ENCODE results near the gene AOPEP.
A peak's percentile ranks its signal among the peaks of the same experiment; 100 is the strongest.

Gene AOPEP

DNA sequence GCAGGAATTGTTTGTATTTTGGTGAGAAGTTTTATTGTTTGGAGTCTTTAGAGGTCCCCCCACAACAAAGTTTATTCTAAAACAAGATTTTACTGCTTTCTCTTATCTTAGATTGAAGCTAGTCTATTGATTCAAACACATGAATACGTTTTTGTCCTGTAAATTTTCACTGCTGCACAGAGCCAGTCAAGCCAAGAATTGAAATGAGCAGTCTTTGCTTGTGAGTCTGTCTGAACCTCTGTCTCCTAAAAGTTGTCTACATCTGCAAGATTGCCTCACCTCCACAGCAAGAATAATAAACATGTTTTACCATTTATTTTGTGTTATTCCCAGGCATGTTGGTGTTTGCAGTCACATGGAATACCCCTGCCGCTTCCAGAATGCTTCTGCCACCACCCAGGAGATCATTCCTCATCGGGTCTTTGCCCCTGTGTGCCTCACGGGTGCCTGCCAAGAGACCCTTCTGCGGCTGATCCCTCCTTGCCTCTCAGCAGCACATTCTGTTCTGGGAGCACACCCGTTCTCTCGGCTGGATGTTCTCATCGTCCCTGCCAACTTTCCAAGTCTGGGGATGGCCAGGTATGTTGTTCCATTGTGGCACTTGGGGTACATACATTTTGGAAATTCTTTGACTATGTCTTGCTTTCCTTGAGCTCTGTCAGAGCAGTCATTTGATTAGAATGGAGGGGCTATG is 74.1 kb downstream of the AOPEP start:
- no peaks in the 10 kb centered on the region for H3K27me3 ChIP-seq (ENCODE audit: low read depth, low read length)
- H3K4me1 ChIP-seq (ENCODE audit: low read length) = peaks cover 14% of the 10 kb centered on the region
- H3K27ac ChIP-seq (ENCODE audit: low read length) = no peak overlapping the region
- H3K4me2 ChIP-seq (ENCODE audit: low read length) = no peak overlapping the region
- H3K9ac ChIP-seq (ENCODE audit: low read length) = no peak overlapping the region
- TF ChIP-seq, protein P1, sequence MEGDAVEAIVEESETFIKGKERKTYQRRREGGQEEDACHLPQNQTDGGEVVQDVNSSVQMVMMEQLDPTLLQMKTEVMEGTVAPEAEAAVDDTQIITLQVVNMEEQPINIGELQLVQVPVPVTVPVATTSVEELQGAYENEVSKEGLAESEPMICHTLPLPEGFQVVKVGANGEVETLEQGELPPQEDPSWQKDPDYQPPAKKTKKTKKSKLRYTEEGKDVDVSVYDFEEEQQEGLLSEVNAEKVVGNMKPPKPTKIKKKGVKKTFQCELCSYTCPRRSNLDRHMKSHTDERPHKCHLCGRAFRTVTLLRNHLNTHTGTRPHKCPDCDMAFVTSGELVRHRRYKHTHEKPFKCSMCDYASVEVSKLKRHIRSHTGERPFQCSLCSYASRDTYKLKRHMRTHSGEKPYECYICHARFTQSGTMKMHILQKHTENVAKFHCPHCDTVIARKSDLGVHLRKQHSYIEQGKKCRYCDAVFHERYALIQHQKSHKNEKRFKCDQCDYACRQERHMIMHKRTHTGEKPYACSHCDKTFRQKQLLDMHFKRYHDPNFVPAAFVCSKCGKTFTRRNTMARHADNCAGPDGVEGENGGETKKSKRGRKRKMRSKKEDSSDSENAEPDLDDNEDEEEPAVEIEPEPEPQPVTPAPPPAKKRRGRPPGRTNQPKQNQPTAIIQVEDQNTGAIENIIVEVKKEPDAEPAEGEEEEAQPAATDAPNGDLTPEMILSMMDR (IDR thresholded peaks at IDR 0.05; ENCODE audit: low read depth, low read length) = no peak
- no peak for TF ChIP-seq EZH2phosphoT487 (IDR thresholded peaks at IDR 0.05; ENCODE audit: low read depth)
- no peaks in the 10 kb centered on the region; the same call in 1 of the 2 replicates for H3K9me3 ChIP-seq (ENCODE audit: insufficient read depth, low read length)
- no peak overlapping the region for H3K4me3 ChIP-seq (ENCODE audit: low read length)
- peaks cover 10% of the 10 kb centered on the region for H3K36me3 ChIP-seq (replicated peaks; ENCODE audit: low read depth, low read length)
- H2AFZ ChIP-seq (ENCODE audit: low read depth, low read length) = no peak overlapping the region
- no peaks in the 10 kb centered on the region for H4K20me1 ChIP-seq (ENCODE audit: insufficient read depth, low read length)
- H3K79me2 ChIP-seq (ENCODE audit: low read length) = no peaks in the 10 kb centered on the region

DNA sequence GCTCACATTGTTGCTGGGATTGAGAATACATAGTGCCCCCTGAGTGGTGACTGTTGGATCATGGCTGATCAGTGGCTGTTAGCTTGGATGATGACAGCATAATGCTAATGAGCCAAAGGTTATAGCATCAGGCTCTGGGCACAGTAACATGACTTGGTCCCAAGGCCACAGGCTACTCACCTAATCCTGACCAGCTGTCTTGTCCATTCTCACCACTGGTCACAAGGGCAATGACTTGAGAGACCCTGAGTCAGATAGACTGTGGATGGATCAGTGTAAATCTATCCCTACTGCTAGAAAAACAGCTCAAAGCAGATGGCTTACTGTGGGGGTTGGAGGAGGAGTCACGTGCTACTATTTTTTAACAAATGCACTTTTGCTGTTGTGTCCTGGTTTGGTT is 74.7 kb downstream of the AOPEP start:
- no peak overlapping the region for H3K4me3 ChIP-seq (ENCODE audit: low read length)
- no peak overlapping the region for H3K27ac ChIP-seq (ENCODE audit: low read length)
- H3K9ac ChIP-seq (ENCODE audit: low read length) = no peak overlapping the region
- no peaks in the 10 kb centered on the region; the same call in 1 of the 2 replicates for H3K9me3 ChIP-seq (ENCODE audit: insufficient read depth, low read length)
- H4K20me1 ChIP-seq (ENCODE audit: insufficient read depth, low read length) = no peaks in the 10 kb centered on the region
- no peak overlapping the region for H2AFZ ChIP-seq (ENCODE audit: low read depth, low read length)
- H3K27me3 ChIP-seq (ENCODE audit: low read depth, low read length) = no peaks in the 10 kb centered on the region
- H3K4me1 ChIP-seq (ENCODE audit: low read length) = peaks cover 19% of the 10 kb centered on the region
- no peak overlapping the region for H3K4me2 ChIP-seq (ENCODE audit: low read length)
- peaks cover 10% of the 10 kb centered on the region for H3K36me3 ChIP-seq (replicated peaks; ENCODE audit: low read depth, low read length)
- no peak for TF ChIP-seq EZH2phosphoT487 (IDR thresholded peaks at IDR 0.05; ENCODE audit: low read depth)
- TF ChIP-seq, protein P1 (IDR thresholded peaks at IDR 0.05; ENCODE audit: low read depth, low read length) = no peak
- no peaks in the 10 kb centered on the region for H3K79me2 ChIP-seq (ENCODE audit: low read length)

DNA sequence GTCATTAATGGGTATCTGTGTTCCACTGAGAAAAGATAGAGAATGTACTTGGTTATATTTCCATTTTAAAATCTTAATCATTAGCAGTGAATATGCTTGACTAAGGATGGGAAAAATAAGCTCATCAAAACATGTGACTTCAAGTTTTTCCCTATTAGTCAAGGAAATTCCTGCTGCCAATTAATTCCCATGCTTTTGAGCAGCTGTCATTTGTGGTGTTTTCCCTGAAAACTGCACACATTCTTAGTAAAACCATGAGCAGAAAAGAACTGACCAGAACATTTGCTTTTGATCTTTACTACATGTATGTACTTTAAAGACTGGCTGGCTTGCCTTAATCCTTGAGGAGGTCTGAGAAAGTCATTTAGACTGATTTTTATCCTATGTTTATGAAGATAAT is 75.2 kb downstream of the AOPEP start:
- H2AFZ ChIP-seq (ENCODE audit: low read depth, low read length) = no peak overlapping the region

DNA sequence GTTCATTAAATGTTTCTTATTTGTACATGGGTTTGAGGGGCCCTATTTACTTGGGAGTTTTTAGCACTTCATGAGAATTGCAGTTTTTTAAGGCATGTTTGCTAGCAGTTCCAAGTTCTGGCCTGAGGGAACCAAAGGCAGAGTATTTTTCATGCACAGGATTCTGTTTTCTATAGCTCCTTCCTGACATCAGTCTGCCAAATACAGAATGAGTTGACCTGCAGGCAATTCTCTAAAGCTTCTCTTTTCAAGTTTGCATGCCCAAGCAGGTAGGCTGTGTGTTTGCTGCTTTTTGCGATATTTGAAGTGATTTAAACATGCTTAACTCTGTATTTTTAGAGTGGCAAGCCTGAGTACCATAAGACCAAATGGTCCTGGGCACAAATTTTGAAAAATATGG is 75.8 kb downstream of the AOPEP start:
- Histone ChIP-seq H3K27ac (ENCODE audit: low read length) (no peak overlapping the region), H3K9me3 (ENCODE audit: insufficient read depth, low read length) (no peaks in the 10 kb centered on the region; the same call in 1 of the 2 replicates), H3K9ac (ENCODE audit: low read length) (no peak overlapping the region), H3K27me3 (ENCODE audit: low read depth, low read length) (no peaks in the 10 kb centered on the region), H4K20me1 (ENCODE audit: insufficient read depth, low read length) (no peaks in the 10 kb centered on the region), H3K36me3 (replicated peaks; ENCODE audit: low read depth, low read length) (peaks cover 13% of the 10 kb centered on the region), H3K4me2 (ENCODE audit: low read length) (peak overlapping the region; percentile 36), H3K4me1 (ENCODE audit: low read length) (peaks cover 27% of the 10 kb centered on the region), H3K79me2 (ENCODE audit: low read length) (no peaks in the 10 kb centered on the region), H2AFZ (ENCODE audit: low read depth, low read length) (no peak overlapping the region), H3K4me3 (ENCODE audit: low read length) (no peak overlapping the region)
- no peak for TF ChIP-seq EZH2phosphoT487 (IDR thresholded peaks at IDR 0.05; ENCODE audit: low read depth)
- TF ChIP-seq, protein P1 (IDR thresholded peaks at IDR 0.05; ENCODE audit: low read depth, low read length) = no peak

More for the DNA sequence above, 75.2 kb downstream of the AOPEP start:
- no peaks in the 10 kb centered on the region for H3K27me3 ChIP-seq (ENCODE audit: low read depth, low read length)
- no peaks in the 10 kb centered on the region for H4K20me1 ChIP-seq (ENCODE audit: insufficient read depth, low read length)
- H3K4me1 ChIP-seq (ENCODE audit: low read length) = peaks cover 23% of the 10 kb centered on the region
- TF ChIP-seq EZH2phosphoT487 (IDR thresholded peaks at IDR 0.05; ENCODE audit: low read depth) = no peak
- TF ChIP-seq, protein P1 (IDR thresholded peaks at IDR 0.05; ENCODE audit: low read depth, low read length) = no peak
- peaks cover 10% of the 10 kb centered on the region for H3K36me3 ChIP-seq (replicated peaks; ENCODE audit: low read depth, low read length)
- no peak overlapping the region for H3K9ac ChIP-seq (ENCODE audit: low read length)
- no peak overlapping the region for H3K27ac ChIP-seq (ENCODE audit: low read length)
- no peak overlapping the region for H3K4me2 ChIP-seq (ENCODE audit: low read length)
- no peak overlapping the region for H3K4me3 ChIP-seq (ENCODE audit: low read length)
- H3K79me2 ChIP-seq (ENCODE audit: low read length) = no peaks in the 10 kb centered on the region
- no peaks in the 10 kb centered on the region; the same call in 1 of the 2 replicates for H3K9me3 ChIP-seq (ENCODE audit: insufficient read depth, low read length)

All from OCI-LY3 (cell line).